Measurements from ENCODE around the gene ITGA1. TPM values are rescaled to one million over a fixed set of nuclear protein-coding genes. Genes with fewer than 3 reads are reported as not detected.
A peak's percentile ranks its signal among the peaks of the same experiment; 100 is the strongest.

ITGA1 gene
- total RNA-seq, 3 donors from 2014 or later, result 26.2 to 49.2 (median 36.6) TPM

DNA sequence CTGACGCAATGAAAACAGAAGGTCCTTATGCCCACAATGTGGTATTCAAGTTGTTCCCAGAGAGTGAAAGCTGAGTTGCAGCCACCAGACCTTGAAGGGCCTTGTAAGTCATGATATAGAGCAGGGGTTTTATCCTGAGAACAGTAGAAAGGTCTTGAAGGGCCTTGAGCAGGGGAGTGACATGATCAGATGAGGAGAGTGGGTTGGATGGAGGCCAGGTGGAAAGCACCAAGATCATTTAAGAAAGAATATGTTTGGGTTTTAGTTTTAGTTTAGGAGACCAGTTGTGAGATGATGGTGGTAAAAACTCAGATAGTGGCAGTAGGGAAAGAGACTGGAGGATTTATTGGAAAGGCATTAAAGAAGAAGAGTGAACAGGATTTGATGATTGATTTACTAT is 207.4 kb downstream of the ITGA1 start:
- H3K27me3 ChIP-seq, result no peaks in the 10 kb centered on the region
- H3K4me1 ChIP-seq, result no peaks in the 10 kb centered on the region
- H3K36me3 ChIP-seq, result no peaks in the 10 kb centered on the region
- no peak overlapping the region for H3K27ac ChIP-seq
- DNase-seq (ENCODE audit: low spot score in 2 of 2), result no peak
- H3K4me3 ChIP-seq, result no peak overlapping the region
- H3K9me3 ChIP-seq, result no peaks in the 10 kb centered on the region
- no peak for TF ChIP-seq POLR2AphosphoS5 (IDR thresholded peaks at IDR 0.05)
- TF ChIP-seq, protein P1, sequence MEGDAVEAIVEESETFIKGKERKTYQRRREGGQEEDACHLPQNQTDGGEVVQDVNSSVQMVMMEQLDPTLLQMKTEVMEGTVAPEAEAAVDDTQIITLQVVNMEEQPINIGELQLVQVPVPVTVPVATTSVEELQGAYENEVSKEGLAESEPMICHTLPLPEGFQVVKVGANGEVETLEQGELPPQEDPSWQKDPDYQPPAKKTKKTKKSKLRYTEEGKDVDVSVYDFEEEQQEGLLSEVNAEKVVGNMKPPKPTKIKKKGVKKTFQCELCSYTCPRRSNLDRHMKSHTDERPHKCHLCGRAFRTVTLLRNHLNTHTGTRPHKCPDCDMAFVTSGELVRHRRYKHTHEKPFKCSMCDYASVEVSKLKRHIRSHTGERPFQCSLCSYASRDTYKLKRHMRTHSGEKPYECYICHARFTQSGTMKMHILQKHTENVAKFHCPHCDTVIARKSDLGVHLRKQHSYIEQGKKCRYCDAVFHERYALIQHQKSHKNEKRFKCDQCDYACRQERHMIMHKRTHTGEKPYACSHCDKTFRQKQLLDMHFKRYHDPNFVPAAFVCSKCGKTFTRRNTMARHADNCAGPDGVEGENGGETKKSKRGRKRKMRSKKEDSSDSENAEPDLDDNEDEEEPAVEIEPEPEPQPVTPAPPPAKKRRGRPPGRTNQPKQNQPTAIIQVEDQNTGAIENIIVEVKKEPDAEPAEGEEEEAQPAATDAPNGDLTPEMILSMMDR (IDR thresholded peaks at IDR 0.05), result no peak
- no peak for TF ChIP-seq POLR2A (IDR thresholded peaks at IDR 0.05)
- intact Hi-C loops (cut with DNase I; ENCODE audit: low total_unique reads), result no loop called here

DNA sequence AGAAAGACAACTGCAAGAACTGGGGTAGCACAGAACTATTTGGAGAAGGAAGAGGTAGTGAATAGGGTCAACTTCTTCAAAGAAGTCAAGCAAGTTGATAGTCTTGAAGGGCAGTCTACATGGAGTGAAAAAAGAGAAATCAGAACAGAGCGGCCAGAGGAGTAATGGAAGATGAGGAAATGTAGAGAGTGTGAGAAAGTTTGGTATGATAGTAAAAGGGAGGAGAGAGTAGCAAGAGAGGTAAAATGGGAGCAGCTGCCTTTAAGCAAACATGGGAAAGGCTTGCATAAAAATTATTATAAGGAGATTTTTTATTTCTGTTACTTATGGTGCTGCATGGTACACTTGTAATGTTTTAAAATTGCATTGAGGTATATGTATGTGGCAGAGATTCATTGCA is 208.2 kb downstream of the ITGA1 start:
- no peak for DNase-seq (ENCODE audit: low spot score in 2 of 2)
- H3K4me1 ChIP-seq, result no peaks in the 10 kb centered on the region
- intact Hi-C loops (cut with DNase I; ENCODE audit: low total_unique reads), result no loop called here
- no peaks in the 10 kb centered on the region for H3K9me3 ChIP-seq
- peak overlapping the region in 1 of 2 donors; percentile 57 for H3K27ac ChIP-seq
- no peaks in the 10 kb centered on the region for H3K36me3 ChIP-seq
- no peak for TF ChIP-seq POLR2AphosphoS5 (IDR thresholded peaks at IDR 0.05)
- TF ChIP-seq, protein P1 (IDR thresholded peaks at IDR 0.05), result no peak
- TF ChIP-seq POLR2A (IDR thresholded peaks at IDR 0.05), result no peak
- H3K4me3 ChIP-seq, result no peak overlapping the region
- no peaks in the 10 kb centered on the region for H3K27me3 ChIP-seq

- Histone ChIP-seq H3K27me3 (no peaks in the 10 kb centered on the region), H3K9me3 (no peaks in the 10 kb centered on the region), H3K4me1 (no peaks in the 10 kb centered on the region), H3K27ac (peak overlapping the region; percentile 56 to 57), H3K36me3 (no peaks in the 10 kb centered on the region), H3K4me3 (no peak overlapping the region)
- intact Hi-C loops (cut with DNase I; ENCODE audit: low total_unique reads), result no loop called here
- DNase-seq (ENCODE audit: low spot score in 2 of 2), result no peak
- TF ChIP-seq, protein P1 (IDR thresholded peaks at IDR 0.05), result no peak
- no peak for TF ChIP-seq POLR2A (IDR thresholded peaks at IDR 0.05)
- TF ChIP-seq POLR2AphosphoS5 (IDR thresholded peaks at IDR 0.05), result no peak
These were observed 209.3 kb downstream of the ITGA1 start for GRCh38 chr5:52996979-52997378.

GRCh38 chr5:52997424-52997823 is 209.7 kb downstream of the ITGA1 start:
- Histone ChIP-seq H3K9me3 (no peaks in the 10 kb centered on the region), H3K36me3 (no peaks in the 10 kb centered on the region), H3K27ac (peak overlapping the region; percentile 56), H3K27me3 (no peaks in the 10 kb centered on the region), H3K4me3 (no peak overlapping the region), H3K4me1 (no peaks in the 10 kb centered on the region)
- intact Hi-C loops (cut with DNase I; ENCODE audit: low total_unique reads), result no loop called here
- TF ChIP-seq POLR2AphosphoS5 (IDR thresholded peaks at IDR 0.05), result no peak
- TF ChIP-seq POLR2A (IDR thresholded peaks at IDR 0.05), result no peak
- TF ChIP-seq, protein P1 (IDR thresholded peaks at IDR 0.05), result no peak
- DNase-seq (ENCODE audit: low spot score in 2 of 2), result no peak

GRCh38 chr5:52998552-52999313 is 211.0 kb downstream of the ITGA1 start:
- no peak for DNase-seq (ENCODE audit: low spot score in 2 of 2)
- TF ChIP-seq, protein P1 (IDR thresholded peaks at IDR 0.05), result no peak
- no peak for TF ChIP-seq POLR2AphosphoS5 (IDR thresholded peaks at IDR 0.05)
- no peak for TF ChIP-seq POLR2A (IDR thresholded peaks at IDR 0.05)
- H3K4me3 ChIP-seq, result no peak overlapping the region
- H3K27ac ChIP-seq, result peak overlapping the region; percentile 52 to 56
- H3K36me3 ChIP-seq, result no peaks in the 10 kb centered on the region
- no peaks in the 10 kb centered on the region for H3K27me3 ChIP-seq
- intact Hi-C loops (cut with DNase I; ENCODE audit: low total_unique reads), result no loop called here
- H3K4me1 ChIP-seq, result no peaks in the 10 kb centered on the region
- H3K9me3 ChIP-seq, result no peaks in the 10 kb centered on the region

Measured in breast epithelium (tissue), 4 donors.